CD14-positive monocyte (primary cell): ENCODE data around the gene DPY19L1. TPM values are rescaled to one million over a fixed set of nuclear protein-coding genes. Genes with fewer than 3 reads are reported as not detected.
"Not testable (repeated sequence)": the region's sequence is repeated elsewhere in the genome, so short reads cannot be mapped to it uniquely, and the experiment has no call there.

Source experiments
- DNase-seq, 3 donors: peaks; one replicate each; pipeline ENCODE4 v3.0.0-alpha.2; 2011 to 2022
- H2AFZ ChIP-seq: 2 replicates; pipeline ENCODE4 v1.6.0; 2012; ENCODE audit warnings: mild to moderate bottlenecking, low read depth, low read length, inconsistent platforms; ENCODE audit not compliant: insufficient read depth, poor library complexity, severe bottlenecking
- H3K27ac ChIP-seq, 2 donors: 1 replicate in 1 of 2; 2 replicates in 1 of 2; pipeline ENCODE4 v1.5.1; 2012 to 2013; ENCODE audit warnings: low read length in 2 of 2, control low read depth in 1 of 2, inconsistent platforms in 1 of 2, low read depth in 1 of 2, mild to moderate bottlenecking in 1 of 2
- H3K27me3 ChIP-seq, 2 donors: one replicate each; pipeline versions ENCODE4 v1.6.0 to v1.6.1; 2011 to 2013; ENCODE audit warnings: low read length in 2 of 2; ENCODE audit not compliant: control insufficient read depth in 2 of 2, insufficient read depth in 2 of 2
- H3K36me3 ChIP-seq, 2 donors: replicated peaks in 1 of 2; 1 replicate in 1 of 2; 2 replicates in 1 of 2; pipeline versions ENCODE4 v1.5.1 to v1.6.1; 2012 to 2013; ENCODE audit warnings: low read length in 2 of 2, control low read depth in 1 of 2, inconsistent platforms in 1 of 2, mild to moderate bottlenecking in 1 of 2; ENCODE audit not compliant: insufficient read depth in 2 of 2, control insufficient read depth in 1 of 2
- H3K4me1 ChIP-seq, 2 donors: 1 replicate in 1 of 2; 2 replicates in 1 of 2; pipeline versions ENCODE4 v1.5.1 to v1.6.1; 2012 to 2013; ENCODE audit warnings: low read length in 2 of 2, control low read depth in 1 of 2, inconsistent platforms in 1 of 2, mild to moderate bottlenecking in 1 of 2, moderate library complexity in 1 of 2; ENCODE audit not compliant: insufficient read depth in 2 of 2, control insufficient read depth in 1 of 2
- H3K4me2 ChIP-seq: replicated peaks from 2 replicates; pipeline ENCODE3; 2012; ENCODE audit warnings: low read length, moderate library complexity, mild to moderate bottlenecking; ENCODE audit not compliant: poor library complexity, severe bottlenecking; ENCODE audit errors: extremely low read depth
- H3K4me3 ChIP-seq, 3 experiments: fragments of 200-600 bp in 1 of 3; sonication (generic) in 1 of 3; replicated peaks in 1 of 3; 1 replicate in 2 of 3; 2 replicates in 1 of 3; pipeline ENCODE4 v1.5.1; 2011 to 2013; ENCODE audit warnings: low read length in 3 of 3, mild to moderate bottlenecking in 3 of 3, control low read depth in 2 of 3, low read depth in 2 of 3, inconsistent platforms in 1 of 3, moderate library complexity in 1 of 3
- H3K79me2 ChIP-seq: 2 replicates; pipeline ENCODE4 v1.6.0; 2012; ENCODE audit warnings: mild to moderate bottlenecking, control low read depth, inconsistent platforms, low read length, moderate library complexity; ENCODE audit not compliant: insufficient read depth
- H3K9ac ChIP-seq: 2 replicates; pipeline ENCODE4 v1.6.0; 2017; ENCODE audit warnings: low read length, mild to moderate bottlenecking; ENCODE audit not compliant: insufficient read depth, poor library complexity, severe bottlenecking
- H3K9me3 ChIP-seq, 2 donors: replicated peaks in 1 of 2; 1 replicate in 1 of 2; 2 replicates in 1 of 2; pipeline versions ENCODE4 v1.5.1 to v1.6.1; 2012 to 2013; ENCODE audit warnings: low read length in 2 of 2, control low read depth in 1 of 2; ENCODE audit not compliant: control insufficient read depth in 1 of 2, insufficient read depth in 1 of 2
- H4K20me1 ChIP-seq: 2 replicates; pipeline ENCODE4 v1.6.0; 2012; ENCODE audit warnings: mild to moderate bottlenecking, low read length, control low read depth, moderate library complexity; ENCODE audit not compliant: insufficient read depth
- H3K27ac Mint-ChIP-seq, 7 donors: one replicate each; pipeline ENCODE4 v1.8.0; 2020; ENCODE audit warnings: mild to moderate bottlenecking in 7 of 7, mixed read lengths in 7 of 7, moderate library complexity in 6 of 7, inconsistent platforms in 2 of 7
- H3K27me3 Mint-ChIP-seq, 3 donors: one replicate each; pipeline ENCODE4 v1.8.0; 2021 to 2022; ENCODE audit warnings: low read depth in 3 of 3, mild to moderate bottlenecking in 3 of 3, mixed read lengths in 3 of 3, moderate library complexity in 3 of 3, inconsistent platforms in 1 of 3
- H3K36me3 Mint-ChIP-seq, 2 donors: one replicate each; pipeline ENCODE4 v1.8.0; 2020; ENCODE audit warnings: mixed read lengths in 2 of 2, inconsistent platforms in 1 of 2, mild to moderate bottlenecking in 1 of 2
- H3K4me1 Mint-ChIP-seq: one replicate; pipeline ENCODE4 v1.8.0; 2020; ENCODE audit warnings: mild to moderate bottlenecking, mixed read lengths
- H3K4me3 Mint-ChIP-seq, 2 donors: one replicate each; pipeline ENCODE4 v1.8.0; 2020; ENCODE audit warnings: mild to moderate bottlenecking in 2 of 2, mixed read lengths in 2 of 2, moderate library complexity in 1 of 2
- H3K9me3 Mint-ChIP-seq, 7 donors: one replicate each; pipeline ENCODE4 v1.8.0; 2020 to 2022; ENCODE audit warnings: mixed read lengths in 7 of 7, mild to moderate bottlenecking in 6 of 7, moderate library complexity in 6 of 7, inconsistent platforms in 2 of 7
- CTCF ChIP-seq: fragments of 200-600 bp; IDR thresholded peaks from one replicate; pipeline ENCODE4 v1.8.0; 2022; ENCODE audit warnings: antibody characterized with exemption, mild to moderate bottlenecking
- WGBS: methylation state at CpG from one replicate; pipeline ENCODE4 v1.1.5; 2013; ENCODE audit warnings: missing lambda C conversion rate; ENCODE audit not compliant: insufficient coverage; 5-methylcytosine and 5-hydroxymethylcytosine counted together
- intact Hi-C, 2 donors: fragments of 100-400 bp; cut with micrococcal nuclease; formaldehyde crosslinking; loops; one replicate each; pipeline versions ENCODE4 v1.15.0 to v1.15.1; 2023
- polyA plus RNA-seq, 3 donors: library from polyadenylated mRNA; depleted of rRNA in 1 of 3; unstranded in 2 of 3; stranded (reverse) in 1 of 3; fragments of 300-500 nt in 2 of 3; fragments of >200 nt in 1 of 3; fragmentation: Illumina TruSeq in 2 of 3; gene quantifications; 1 replicate in 2 of 3; 2 replicates in 1 of 3; pipeline ENCODE4 v1.2.3, GENCODE V29; 2012 to 2021

The DPY19L1 gene
- polyA plus RNA-seq, 3 donors, result 0.81 to 5.2 (median 3.9) TPM

- H3K4me1 Mint-ChIP-seq, H3K27ac ChIP-seq, H3K4me1 ChIP-seq, H3K9me3 ChIP-seq, H3K27ac Mint-ChIP-seq, H4K20me1 ChIP-seq, H3K36me3 Mint-ChIP-seq, H3K9me3 Mint-ChIP-seq, H3K36me3 ChIP-seq, H3K27me3 ChIP-seq, H3K4me3 ChIP-seq, H3K9ac ChIP-seq, H2AFZ ChIP-seq, DNase-seq, intact Hi-C loops, H3K4me2 ChIP-seq, H3K79me2 ChIP-seq: not testable (repeated sequence)
- H3K4me3 Mint-ChIP-seq, result peak overlapping the region in 1 of 2 donors; percentile 51
- H3K27me3 Mint-ChIP-seq, result peaks cover 0 to 12% (median 3%) of the 10 kb centered on the region in 3 donors
- TF ChIP-seq CTCF, result peak; percentile 21
- WGBS, result 51% methylated on average over 5 of the region's 14 CpGs
Observed at GRCh38 chr7:35072950-35073827, 35.9 kb upstream of the DPY19L1 start.

GRCh38 chr7:35069084-35069483 is 31.8 kb upstream of the DPY19L1 start:
- 83% methylated on average over 1 of the region's 1 CpG for WGBS
- H3K27me3 ChIP-seq, H2AFZ ChIP-seq, H3K9me3 ChIP-seq, H3K4me3 ChIP-seq, H3K9me3 Mint-ChIP-seq, H3K9ac ChIP-seq, H3K27ac ChIP-seq, H3K4me1 ChIP-seq, H3K4me3 Mint-ChIP-seq, H3K4me2 ChIP-seq, H3K4me1 Mint-ChIP-seq, DNase-seq, H4K20me1 ChIP-seq, H3K79me2 ChIP-seq, intact Hi-C loops, H3K36me3 Mint-ChIP-seq, H3K27ac Mint-ChIP-seq, H3K36me3 ChIP-seq: not testable (repeated sequence)
- peaks cover 1 to 13% (median 3%) of the 10 kb centered on the region in 3 donors for H3K27me3 Mint-ChIP-seq

GRCh38 chr7:35065382-35065781 is 28.1 kb upstream of the DPY19L1 start:
- H3K4me3 ChIP-seq, H4K20me1 ChIP-seq, H3K27me3 ChIP-seq, H3K4me1 ChIP-seq, H3K4me2 ChIP-seq, H3K4me1 Mint-ChIP-seq, H3K79me2 ChIP-seq, H3K27me3 Mint-ChIP-seq, H3K9ac ChIP-seq, DNase-seq, H3K36me3 ChIP-seq, H3K9me3 Mint-ChIP-seq, H3K27ac ChIP-seq, H3K27ac Mint-ChIP-seq, intact Hi-C loops, H3K36me3 Mint-ChIP-seq, H2AFZ ChIP-seq, H3K4me3 Mint-ChIP-seq, H3K9me3 ChIP-seq: not testable (repeated sequence)
- no CpG with 5 or more reads among the region's 2 CpGs for WGBS

GRCh38 chr7:35058571-35058970 is 21.3 kb upstream of the DPY19L1 start:
- H3K36me3 ChIP-seq, H3K4me1 ChIP-seq, DNase-seq, H3K79me2 ChIP-seq, H3K9me3 Mint-ChIP-seq, H2AFZ ChIP-seq, H3K4me3 Mint-ChIP-seq, H3K27ac ChIP-seq, H3K4me2 ChIP-seq, H3K9me3 ChIP-seq, H4K20me1 ChIP-seq, H3K4me3 ChIP-seq, H3K27me3 ChIP-seq, H3K36me3 Mint-ChIP-seq, H3K9ac ChIP-seq, intact Hi-C loops, H3K4me1 Mint-ChIP-seq: not testable (repeated sequence)
- Mint-ChIP-seq H3K27ac (peak overlapping the region in 1 of 7 donors; percentile 1), H3K27me3 (peaks cover 7 to 10% (median 10%) of the 10 kb centered on the region in 3 donors)
- WGBS, result 82% methylated on average over 3 of the region's 3 CpGs
